NOMO-1 treated with dmso at 0.1 percent for 144 hours (cell line): ENCODE data around the gene TBCD.

Source experiments
- DNase-seq: peaks from one replicate; lab custom pipeline; 2025; ENCODE audit not compliant: unreplicated experiment; lab: John Stamatoyannopoulos, UW

Gene TBCD

DNA sequence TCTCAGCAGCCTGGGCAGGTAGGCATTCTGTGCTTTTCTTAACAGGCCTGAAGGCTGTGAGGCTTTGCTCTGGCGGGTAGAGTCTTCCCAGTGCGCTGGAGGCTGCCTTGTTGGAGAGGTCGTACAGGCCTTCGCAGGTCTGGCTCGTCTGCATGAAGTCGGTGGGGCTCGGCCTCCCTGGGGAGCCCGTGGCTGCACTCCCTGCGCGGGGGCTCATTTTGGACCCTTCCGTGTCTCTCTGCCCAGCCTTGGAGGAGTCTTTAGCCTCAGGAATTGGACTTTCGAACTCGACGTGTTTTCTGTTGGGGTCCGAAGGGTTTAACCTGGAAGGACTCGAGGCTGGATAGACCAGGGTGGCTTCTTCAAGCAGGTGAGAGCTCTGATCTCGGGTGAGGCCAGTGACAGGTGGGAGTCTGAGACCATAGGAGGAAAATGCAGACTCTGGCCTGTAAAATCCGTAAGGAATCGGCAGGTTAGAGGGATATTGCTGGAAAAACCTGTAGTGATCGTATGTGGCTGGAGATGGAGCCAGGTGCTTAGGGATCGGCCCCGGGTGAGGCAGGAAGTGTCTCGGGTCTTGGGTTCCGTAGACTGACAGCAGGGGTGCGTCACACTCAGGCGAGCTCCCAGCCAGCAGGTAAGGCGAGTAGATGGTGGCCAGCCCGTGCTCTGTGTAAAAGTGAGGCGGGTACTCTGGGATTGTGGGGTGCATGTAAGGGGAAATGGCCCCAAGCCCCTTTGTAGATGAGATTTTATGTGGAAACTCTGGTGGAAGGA is 79.4 kb downstream of the TBCD start:
- DNase-seq, result no peak

- no peak for DNase-seq
Observed at GRCh38 chr17:82831818-82832200, 79.9 kb downstream of the TBCD start.

GRCh38 chr17:82832411-82832810 is 80.5 kb downstream of the TBCD start:
- no peak for DNase-seq

DNA sequence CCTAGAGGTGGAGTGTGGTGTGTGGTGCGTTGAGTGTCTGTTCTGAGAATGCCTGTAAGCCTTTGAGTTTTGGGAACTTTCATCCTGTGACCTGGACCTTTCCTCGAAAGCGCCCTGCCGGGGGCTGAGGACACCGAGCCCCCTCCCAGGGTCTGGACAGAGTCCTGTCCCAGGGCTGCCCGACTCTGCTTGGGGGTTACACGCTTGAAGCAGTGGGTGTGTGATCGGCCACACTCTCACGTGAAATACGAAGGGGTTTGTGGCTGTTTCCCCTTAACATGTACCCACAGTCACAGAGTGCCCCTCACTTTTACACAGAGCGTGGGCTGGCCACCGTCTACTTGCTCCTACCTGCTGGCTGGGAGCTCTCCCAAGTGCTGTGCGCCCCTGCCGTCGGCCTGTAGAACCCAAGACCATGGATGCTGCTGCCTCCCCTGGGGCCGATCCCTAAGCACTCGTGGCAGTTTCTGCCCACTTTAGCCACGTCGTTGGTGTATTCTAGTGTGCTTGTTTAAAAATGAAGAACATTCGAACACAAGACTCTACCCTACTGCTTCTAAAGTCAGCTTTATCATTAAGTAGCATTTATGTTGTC is 81.1 kb downstream of the TBCD start:
- DNase-seq, result no peak

GRCh38 chr17:82835122-82835521 is 83.3 kb downstream of the TBCD start:
- no peak for DNase-seq

DNA sequence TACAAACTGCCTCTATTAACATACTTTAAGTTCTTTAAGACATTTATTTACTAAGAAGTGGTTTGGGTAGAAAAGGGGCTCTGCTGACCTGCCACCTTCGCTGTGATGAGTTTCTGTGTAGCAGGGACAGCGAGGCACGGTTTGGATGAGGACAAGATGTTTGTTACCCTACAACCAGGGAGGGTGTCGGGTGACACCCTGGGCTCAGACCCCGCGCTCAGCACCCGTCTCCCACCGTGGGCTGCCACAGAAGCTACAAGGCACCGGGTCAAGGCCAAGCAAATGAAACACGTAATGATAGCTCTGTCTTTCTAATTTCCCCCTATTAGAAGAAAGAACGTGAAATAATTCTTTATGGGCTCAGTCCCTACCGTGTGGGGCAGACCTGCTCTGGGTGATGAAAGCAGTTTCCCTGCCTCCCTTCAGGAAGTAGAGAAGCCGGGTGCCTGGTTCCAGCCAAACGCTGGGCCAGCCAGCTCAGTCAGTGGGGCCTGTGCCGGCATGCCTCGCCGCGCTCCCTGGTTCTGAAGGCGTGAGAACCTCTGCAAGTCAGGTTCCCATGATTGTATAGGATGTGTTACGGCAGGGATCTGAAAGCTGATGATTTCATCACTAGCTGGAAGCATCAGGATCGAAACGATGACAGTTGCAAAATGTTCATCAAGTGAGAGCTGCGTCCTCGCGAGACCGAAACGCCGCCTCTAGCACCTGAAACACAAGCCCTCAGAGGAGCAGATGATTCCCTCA is 84.1 kb downstream of the TBCD start:
- no peak for DNase-seq

DNA sequence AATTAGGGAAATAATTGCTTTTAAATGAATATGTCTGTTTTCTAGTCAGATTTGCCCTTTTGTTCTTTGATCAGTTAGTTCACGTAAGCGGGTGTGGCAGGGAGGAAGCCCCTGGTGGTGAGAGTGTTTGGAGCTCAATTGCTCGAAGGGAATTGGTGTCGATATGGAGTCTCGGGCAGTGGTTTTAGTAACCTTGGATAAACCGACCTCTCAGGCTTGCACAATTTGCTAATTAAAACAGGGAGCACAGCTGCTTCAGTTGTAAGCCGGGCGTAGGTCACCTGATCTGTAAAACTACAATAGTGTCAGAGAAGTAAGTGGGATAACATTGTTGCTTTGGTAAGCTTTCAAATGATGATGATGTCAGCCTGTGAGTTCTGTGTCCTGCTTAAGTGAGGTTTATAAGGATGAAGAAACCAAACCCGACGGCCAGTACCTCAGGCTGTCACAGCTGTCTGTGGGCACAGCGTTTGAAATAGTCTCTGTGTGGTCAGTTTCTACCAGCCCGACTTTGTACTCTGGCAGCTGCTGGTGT is 85.0 kb downstream of the TBCD start:
- DNase-seq, result peak; percentile 18

- DNase-seq, result peak; percentile 6
Observed at GRCh38 chr17:82837586-82838320, 85.9 kb downstream of the TBCD start.

DNA sequence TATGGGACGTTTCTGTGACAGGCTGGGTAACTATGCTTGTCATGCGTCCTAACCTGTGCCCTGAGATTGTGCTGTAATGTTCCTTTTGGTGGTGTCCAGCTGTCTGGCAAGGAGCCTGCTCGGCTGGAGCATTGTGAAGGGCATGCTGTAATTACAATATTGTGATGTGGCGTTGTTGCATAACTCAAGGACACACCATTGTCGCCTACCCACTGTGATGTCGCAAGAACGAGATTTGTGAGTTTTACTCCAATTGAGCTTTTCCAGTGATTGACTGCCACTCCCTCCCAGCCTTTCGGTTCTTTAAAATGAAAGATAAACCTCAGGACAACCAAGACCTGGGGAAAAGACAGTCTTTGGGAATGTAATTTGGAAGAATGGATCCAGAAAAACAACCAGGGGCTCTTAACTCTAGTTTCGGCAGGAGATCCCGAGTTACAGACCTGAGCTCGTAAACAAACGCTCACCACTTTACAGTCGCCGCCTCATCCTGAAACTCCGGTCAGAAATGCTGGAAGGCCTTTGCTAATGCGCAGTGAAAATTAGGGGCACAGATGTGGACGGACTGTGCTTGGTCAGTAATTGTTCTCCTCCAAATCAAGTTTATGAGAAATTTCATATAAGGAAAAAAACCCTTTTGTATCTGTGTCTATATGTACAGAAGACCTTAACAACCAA is 86.7 kb downstream of the TBCD start:
- peak; percentile 65 for DNase-seq

- no peak for DNase-seq
Observed at GRCh38 chr17:82839617-82840292, 87.9 kb downstream of the TBCD start, which contains the start of gene ZNF750. ZNF750 (minus strand) TSS chr17:82840022; CDS start chr17:82832454, 7,568 bp downstream.

DNA sequence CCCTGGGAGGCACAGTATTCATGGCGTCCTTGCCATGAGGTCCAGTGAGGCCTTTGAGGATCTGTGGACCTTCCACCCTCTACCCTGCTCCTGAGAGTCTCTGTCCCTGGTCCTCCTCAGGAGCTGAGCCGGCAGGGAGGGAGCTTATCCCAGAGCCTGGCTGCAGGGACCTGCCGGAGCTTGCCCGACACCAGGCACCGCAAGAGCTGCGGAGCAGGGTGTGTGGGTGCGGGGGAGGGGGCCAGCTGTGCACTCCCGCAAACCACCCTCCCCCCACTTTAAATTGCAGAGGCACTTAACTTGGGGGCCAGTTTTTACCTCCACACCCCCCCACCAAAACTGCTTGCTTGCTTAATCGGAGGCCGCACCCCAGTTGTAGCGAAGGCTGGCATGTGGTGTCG is 88.6 kb downstream of the TBCD start:
- no peak for DNase-seq

GRCh38 chr17:82841921-82842596 is 90.2 kb downstream of the TBCD start:
- DNase-seq, result no peak

GRCh38 chr17:82843904-82844680 is 92.2 kb downstream of the TBCD start:
- DNase-seq, result no peak

DNA sequence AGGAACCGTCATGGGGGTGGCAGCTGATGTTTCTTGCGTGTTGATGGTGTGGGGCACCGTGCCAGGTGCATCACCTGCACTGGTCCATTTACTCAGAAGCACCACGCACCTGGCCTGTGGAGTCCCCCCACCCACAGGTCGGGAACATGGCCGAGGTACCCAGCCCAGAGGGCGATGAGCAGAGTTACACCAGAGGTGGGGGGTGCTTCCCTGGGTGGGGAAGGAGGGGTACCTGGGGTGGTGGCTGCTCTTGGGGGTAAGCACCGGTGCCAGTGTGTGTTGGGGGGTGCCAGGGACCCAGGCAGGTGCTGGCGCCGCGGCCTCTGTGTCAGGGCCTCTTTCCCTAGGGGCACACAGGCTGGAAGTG is 92.9 kb downstream of the TBCD start:
- no peak for DNase-seq

DNA sequence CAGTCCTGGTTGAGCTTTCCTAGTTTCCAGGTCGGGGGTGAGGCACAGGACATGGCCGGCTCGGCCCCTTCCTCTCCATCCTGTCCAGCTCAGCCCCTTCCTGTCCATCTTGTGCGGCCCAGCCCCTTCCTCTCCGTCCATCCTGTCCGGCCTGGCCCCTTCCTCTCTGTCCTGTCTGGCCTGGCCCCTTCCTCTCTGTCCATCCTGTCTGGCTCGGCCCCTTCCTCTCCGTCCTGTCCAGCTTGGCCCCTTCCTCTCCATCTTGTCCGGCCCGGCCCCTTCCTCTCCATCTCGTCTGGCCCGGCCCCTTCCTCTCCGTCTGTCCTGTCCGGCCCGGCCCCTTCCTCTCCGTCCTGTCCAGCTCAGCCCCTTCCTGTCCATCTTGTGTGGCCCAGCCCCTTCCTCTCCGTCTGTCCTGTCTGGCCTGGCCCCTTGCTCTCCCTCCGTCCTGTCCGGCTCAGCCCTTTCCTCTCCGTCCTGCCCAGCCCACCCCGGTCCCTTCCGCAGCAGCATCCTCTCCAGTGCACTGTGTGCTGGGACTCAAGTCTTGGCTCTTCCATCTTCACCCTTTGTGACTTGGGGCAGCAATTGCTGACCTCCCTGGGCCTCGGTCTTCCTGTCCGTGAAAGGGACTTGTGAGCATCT is 93.4 kb downstream of the TBCD start:
- no peak for DNase-seq

DNA sequence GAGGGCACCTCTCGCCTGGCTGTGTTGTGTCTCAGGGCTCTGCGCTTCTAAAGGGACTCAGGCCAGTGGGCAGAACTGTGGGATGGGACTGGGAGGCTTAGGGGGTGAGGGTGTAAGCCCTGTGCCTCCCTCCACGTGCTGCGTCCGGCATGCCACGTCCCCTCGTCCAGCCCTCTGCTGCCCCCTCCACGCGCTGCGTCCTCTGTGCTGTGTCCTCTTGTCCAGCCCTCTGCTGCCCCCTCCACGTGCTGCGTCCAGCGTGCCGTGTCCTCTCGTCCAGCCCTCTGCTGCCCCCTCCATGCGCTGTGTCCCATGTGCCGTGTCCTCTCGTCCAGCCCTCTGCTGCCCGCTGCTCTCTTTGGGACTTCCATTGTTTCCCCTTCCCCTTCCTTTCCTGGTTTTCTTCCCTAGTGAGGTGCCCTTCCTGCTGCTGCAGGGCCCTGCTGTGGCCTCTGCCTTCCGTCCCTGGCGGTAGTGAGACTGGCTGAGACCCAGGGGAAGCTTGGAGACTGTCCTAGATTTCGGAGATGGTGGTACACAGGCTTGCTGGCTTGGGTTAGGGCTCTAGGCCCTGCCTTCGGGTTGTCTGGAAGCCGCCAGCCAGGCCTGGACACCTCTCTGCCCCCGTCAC is 94.3 kb downstream of the TBCD start:
- no peak for DNase-seq

DNA sequence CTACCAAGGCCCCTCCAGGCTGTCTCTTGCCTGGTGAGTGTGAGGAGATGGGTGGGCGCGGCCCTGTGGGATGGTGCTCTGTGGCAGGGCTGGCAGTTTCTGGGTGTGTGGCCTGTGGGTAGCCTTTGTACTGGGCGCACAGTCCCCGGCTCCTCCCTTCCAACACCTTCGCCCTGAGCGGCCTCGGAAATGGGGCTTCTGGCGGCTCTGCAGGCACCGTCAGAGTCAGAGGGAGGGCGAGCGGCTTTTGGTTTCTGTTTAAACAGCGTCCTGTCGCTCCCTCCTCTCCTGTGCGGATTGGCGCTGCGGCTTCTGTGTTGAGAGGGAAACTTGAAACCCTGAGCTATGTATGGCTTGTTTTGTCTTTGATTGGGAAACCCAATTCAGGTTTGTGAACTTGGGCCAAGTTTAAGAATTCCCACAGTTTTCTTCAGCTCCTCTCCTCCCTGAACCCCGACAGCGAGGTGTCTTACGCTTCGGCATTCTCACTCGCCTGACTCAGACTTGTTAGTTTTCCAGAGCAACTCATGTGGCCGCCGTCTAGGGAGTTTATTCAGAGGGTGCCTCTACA is 96.2 kb downstream of the TBCD start:
- no peak for DNase-seq
